ENCODE results near the gene SLC12A6. TPM values are rescaled to one million over a fixed set of nuclear protein-coding genes. Genes with fewer than 3 reads are reported as not detected.

SLC12A6 gene
- total RNA-seq, 1 experiment from 2014 or later, result 19.5 TPM

DNA sequence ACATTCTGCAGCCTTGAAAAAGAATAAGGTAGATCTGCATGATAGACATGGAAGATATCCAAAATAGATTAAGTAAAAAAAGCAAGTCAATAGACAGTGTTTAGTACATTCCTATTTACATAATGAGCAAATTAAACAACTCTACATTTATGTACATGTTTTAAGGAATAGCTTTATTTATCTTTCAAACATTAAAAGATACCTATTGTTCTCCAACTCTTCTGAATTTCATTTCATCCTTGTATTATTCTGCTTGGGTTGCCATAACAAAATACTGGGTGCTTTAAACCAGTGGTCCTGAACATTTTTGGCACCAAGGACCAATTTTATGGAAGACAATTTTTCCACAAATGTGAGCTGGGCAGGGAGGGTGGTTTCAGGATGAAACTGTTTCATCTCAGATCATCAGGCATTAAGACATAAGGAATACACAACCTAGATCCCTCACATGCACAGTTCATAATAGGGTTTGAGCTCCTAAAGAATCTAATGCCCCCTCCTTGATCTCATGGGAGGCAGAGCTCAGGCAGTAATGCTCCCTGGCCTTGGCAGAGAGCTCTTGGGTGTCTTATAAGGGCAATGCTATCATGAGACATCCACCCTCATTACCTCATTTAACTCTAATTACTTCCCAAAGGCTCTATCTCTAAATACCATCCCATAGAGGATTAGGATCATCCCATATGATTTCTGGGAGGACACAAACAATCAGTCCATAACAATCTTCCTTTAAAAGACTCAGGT lies 120.9 kb downstream of the SLC12A6 start:
- ChIA-PET CTCF (interaction anchor here (0.5 kb wide), 1 partner anchor 116 kb away, joined by 3 read pairs; no protein-coding TSS in a partner anchor), POLR2A (interaction anchor here (0.6 kb wide), 1 partner anchor 1062 kb away, joined by 3 read pairs; no protein-coding TSS in a partner anchor)
- ATAC-seq (no peak), DNase-seq (ENCODE audit: low read depth, low spot score) (no peak)
- no TSS peak for BruUV-seq (replicated peaks)
- H3K4me1 ChIP-seq (ENCODE audit: control insufficient read depth, insufficient read depth, low read length), result no peaks in the 10 kb centered on the region
- no peaks in the 10 kb centered on the region for H3K27me3 ChIP-seq (ENCODE audit: control insufficient read depth, insufficient read depth, low read length)
- H3K36me3 ChIP-seq (ENCODE audit: control insufficient read depth, insufficient read depth, low read length), result no peaks in the 10 kb centered on the region
- in situ Hi-C loops (cut with HindIII; ENCODE audit: low pct_unique_long_range_greater_than_20kb, low sequenced_read_pairs), result no loop called here
- intact Hi-C loops (cut with micrococcal nuclease; ENCODE audit: unreplicated experiment), result no loop called here
- TF ChIP-seq TCF7L2 (IDR thresholded peaks at IDR 0.05; ENCODE audit: low read depth, low read length) (no peak), SIN3A (IDR thresholded peaks at IDR 0.05; ENCODE audit: borderline replicate concordance, insufficient read depth, low read depth, low read length) (no peak), POLR2AphosphoS5 (IDR thresholded peaks at IDR 0.05; ENCODE audit: low read depth, low read length) (no peak)
- TF ChIP-seq, protein P1, sequence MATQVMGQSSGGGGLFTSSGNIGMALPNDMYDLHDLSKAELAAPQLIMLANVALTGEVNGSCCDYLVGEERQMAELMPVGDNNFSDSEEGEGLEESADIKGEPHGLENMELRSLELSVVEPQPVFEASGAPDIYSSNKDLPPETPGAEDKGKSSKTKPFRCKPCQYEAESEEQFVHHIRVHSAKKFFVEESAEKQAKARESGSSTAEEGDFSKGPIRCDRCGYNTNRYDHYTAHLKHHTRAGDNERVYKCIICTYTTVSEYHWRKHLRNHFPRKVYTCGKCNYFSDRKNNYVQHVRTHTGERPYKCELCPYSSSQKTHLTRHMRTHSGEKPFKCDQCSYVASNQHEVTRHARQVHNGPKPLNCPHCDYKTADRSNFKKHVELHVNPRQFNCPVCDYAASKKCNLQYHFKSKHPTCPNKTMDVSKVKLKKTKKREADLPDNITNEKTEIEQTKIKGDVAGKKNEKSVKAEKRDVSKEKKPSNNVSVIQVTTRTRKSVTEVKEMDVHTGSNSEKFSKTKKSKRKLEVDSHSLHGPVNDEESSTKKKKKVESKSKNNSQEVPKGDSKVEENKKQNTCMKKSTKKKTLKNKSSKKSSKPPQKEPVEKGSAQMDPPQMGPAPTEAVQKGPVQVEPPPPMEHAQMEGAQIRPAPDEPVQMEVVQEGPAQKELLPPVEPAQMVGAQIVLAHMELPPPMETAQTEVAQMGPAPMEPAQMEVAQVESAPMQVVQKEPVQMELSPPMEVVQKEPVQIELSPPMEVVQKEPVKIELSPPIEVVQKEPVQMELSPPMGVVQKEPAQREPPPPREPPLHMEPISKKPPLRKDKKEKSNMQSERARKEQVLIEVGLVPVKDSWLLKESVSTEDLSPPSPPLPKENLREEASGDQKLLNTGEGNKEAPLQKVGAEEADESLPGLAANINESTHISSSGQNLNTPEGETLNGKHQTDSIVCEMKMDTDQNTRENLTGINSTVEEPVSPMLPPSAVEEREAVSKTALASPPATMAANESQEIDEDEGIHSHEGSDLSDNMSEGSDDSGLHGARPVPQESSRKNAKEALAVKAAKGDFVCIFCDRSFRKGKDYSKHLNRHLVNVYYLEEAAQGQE (IDR thresholded peaks at IDR 0.05; ENCODE audit: insufficient read depth in 1 of 2, low read depth in 2 of 2, low read length in 1 of 2), result no peak
- TF ChIP-seq, protein P2, sequence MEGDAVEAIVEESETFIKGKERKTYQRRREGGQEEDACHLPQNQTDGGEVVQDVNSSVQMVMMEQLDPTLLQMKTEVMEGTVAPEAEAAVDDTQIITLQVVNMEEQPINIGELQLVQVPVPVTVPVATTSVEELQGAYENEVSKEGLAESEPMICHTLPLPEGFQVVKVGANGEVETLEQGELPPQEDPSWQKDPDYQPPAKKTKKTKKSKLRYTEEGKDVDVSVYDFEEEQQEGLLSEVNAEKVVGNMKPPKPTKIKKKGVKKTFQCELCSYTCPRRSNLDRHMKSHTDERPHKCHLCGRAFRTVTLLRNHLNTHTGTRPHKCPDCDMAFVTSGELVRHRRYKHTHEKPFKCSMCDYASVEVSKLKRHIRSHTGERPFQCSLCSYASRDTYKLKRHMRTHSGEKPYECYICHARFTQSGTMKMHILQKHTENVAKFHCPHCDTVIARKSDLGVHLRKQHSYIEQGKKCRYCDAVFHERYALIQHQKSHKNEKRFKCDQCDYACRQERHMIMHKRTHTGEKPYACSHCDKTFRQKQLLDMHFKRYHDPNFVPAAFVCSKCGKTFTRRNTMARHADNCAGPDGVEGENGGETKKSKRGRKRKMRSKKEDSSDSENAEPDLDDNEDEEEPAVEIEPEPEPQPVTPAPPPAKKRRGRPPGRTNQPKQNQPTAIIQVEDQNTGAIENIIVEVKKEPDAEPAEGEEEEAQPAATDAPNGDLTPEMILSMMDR (IDR thresholded peaks at IDR 0.05), result no peak
- H3K4me3 ChIP-seq (ENCODE audit: low read depth in 2 of 2, low read length in 2 of 2), result no peak overlapping the region
- no peak overlapping the region for H3K27ac ChIP-seq (ENCODE audit: low read length)
- H3K9me3 ChIP-seq (ENCODE audit: control insufficient read depth, insufficient read depth, low read depth, low read length), result no peaks in the 10 kb centered on the region

DNA sequence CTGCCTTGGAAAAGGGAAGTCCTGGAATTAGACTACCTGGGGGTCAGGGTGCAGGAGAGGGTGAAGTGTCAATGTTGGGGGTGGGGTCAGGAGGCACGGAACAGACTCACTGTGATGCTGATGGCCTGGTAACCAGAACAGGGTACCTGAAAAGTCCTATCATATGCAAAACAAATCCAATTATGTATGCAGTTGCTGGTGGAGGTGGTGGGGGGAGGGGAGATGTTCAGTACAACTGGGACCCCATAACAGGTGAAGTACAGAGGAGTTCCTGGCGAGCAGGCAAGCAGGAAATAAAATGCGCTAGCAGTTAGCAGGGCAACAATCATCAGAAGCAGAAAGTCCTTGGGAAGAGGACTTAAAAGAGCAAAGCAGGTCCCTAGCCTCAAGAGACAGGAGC lies 123.4 kb downstream of the SLC12A6 start:
- Histone ChIP-seq H3K27ac (ENCODE audit: low read length) (no peak overlapping the region), H3K4me3 (ENCODE audit: low read depth in 2 of 2, low read length in 2 of 2) (no peak overlapping the region), H3K27me3 (ENCODE audit: control insufficient read depth, insufficient read depth, low read length) (no peaks in the 10 kb centered on the region), H3K9me3 (ENCODE audit: control insufficient read depth, insufficient read depth, low read depth, low read length) (no peaks in the 10 kb centered on the region), H3K4me1 (ENCODE audit: control insufficient read depth, insufficient read depth, low read length) (no peaks in the 10 kb centered on the region), H3K36me3 (ENCODE audit: control insufficient read depth, insufficient read depth, low read length) (no peaks in the 10 kb centered on the region; the same call in 1 of the 2 replicates)
- in situ Hi-C loops (cut with HindIII; ENCODE audit: low pct_unique_long_range_greater_than_20kb, low sequenced_read_pairs), result no loop called here
- BruUV-seq (replicated peaks), result no TSS peak
- ChIA-PET CTCF (interaction anchor here (0.6 kb wide), 1 partner anchor 374 kb away, joined by 3 read pairs; no protein-coding TSS in a partner anchor), POLR2A (no interaction called here)
- DNase-seq (ENCODE audit: low read depth, low spot score) (no peak), ATAC-seq (no peak)
- TF ChIP-seq, protein P1 (IDR thresholded peaks at IDR 0.05; ENCODE audit: insufficient read depth in 1 of 2, low read depth in 2 of 2, low read length in 1 of 2), result no peak
- TF ChIP-seq TCF7L2 (IDR thresholded peaks at IDR 0.05; ENCODE audit: low read depth, low read length) (no peak), SIN3A (IDR thresholded peaks at IDR 0.05; ENCODE audit: borderline replicate concordance, insufficient read depth, low read depth, low read length) (no peak), POLR2AphosphoS5 (IDR thresholded peaks at IDR 0.05; ENCODE audit: low read depth, low read length) (no peak)
- TF ChIP-seq, protein P2 (IDR thresholded peaks at IDR 0.05), result no peak
- intact Hi-C loops (cut with micrococcal nuclease; ENCODE audit: unreplicated experiment), result loop anchor here (5.0 kb wide), 1 partner anchor 152 kb away; no protein-coding TSS in a partner anchor

Measured in Panc1 (cell line).